ENCODE measurements around the gene CHST15. TPM values are rescaled to one million over a fixed set of nuclear protein-coding genes. Genes with fewer than 3 reads are reported as not detected.

The CHST15 gene
- total and polyA plus RNA-seq, 8 donors = 13.7 to 53.3 (median 17.1) TPM

DNA sequence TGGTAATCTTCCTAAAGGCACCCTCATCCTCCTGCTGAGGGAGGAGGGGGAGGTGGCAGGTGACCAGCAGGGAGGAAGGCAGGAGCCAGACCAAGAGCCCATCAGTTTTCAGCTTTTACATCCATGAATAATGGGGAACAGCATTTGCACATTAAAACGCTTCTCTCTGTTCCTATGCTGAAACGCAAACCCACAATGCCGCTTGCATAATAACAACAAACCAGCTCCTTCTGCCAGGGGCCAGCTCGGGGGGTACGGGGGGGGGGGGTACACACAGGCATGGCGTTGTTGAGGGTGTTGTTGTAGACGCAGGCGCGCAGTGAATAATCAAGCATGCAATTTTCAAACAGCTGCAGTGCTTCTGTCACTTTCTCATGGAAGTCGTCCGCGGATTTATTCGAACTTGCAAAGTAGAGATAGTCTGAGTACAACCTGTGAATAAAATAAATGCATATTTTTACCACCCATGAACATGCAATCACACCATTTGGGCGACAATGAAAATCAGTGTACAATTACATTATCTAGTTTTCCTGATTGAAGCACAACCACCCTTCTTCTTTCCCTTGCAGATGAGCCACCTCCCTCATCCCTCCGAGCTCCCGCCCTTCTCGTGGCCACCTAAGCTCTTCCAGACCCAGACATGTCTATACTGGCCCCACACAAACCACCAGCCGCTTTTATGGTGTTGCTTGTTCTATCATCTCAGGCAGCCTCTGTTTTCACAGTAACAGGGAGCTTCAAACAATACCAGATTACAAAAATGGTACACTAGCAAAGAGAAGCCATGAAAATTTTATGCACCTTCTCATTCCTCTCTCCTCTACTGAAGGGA lies 72.2 kb downstream of the CHST15 start:
- H3K9me3 ChIP-seq = no peaks in the 10 kb centered on the region
- no peaks in the 10 kb centered on the region for H3K27me3 ChIP-seq
- TF ChIP-seq, protein P1, sequence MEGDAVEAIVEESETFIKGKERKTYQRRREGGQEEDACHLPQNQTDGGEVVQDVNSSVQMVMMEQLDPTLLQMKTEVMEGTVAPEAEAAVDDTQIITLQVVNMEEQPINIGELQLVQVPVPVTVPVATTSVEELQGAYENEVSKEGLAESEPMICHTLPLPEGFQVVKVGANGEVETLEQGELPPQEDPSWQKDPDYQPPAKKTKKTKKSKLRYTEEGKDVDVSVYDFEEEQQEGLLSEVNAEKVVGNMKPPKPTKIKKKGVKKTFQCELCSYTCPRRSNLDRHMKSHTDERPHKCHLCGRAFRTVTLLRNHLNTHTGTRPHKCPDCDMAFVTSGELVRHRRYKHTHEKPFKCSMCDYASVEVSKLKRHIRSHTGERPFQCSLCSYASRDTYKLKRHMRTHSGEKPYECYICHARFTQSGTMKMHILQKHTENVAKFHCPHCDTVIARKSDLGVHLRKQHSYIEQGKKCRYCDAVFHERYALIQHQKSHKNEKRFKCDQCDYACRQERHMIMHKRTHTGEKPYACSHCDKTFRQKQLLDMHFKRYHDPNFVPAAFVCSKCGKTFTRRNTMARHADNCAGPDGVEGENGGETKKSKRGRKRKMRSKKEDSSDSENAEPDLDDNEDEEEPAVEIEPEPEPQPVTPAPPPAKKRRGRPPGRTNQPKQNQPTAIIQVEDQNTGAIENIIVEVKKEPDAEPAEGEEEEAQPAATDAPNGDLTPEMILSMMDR (IDR thresholded peaks at IDR 0.05) = no peak
- no peak for DNase-seq
- no peak for ATAC-seq
- intact Hi-C loops (cut with DNase I) = no loop called here
- H3K4me3 ChIP-seq = no peak overlapping the region
- peaks cover 0 to 51% of the 10 kb centered on the region in 2 donors for H3K36me3 ChIP-seq
- H3K4me1 ChIP-seq = peaks cover 4 to 13% of the 10 kb centered on the region in 2 donors
- no peak overlapping the region for H3K27ac ChIP-seq

DNA sequence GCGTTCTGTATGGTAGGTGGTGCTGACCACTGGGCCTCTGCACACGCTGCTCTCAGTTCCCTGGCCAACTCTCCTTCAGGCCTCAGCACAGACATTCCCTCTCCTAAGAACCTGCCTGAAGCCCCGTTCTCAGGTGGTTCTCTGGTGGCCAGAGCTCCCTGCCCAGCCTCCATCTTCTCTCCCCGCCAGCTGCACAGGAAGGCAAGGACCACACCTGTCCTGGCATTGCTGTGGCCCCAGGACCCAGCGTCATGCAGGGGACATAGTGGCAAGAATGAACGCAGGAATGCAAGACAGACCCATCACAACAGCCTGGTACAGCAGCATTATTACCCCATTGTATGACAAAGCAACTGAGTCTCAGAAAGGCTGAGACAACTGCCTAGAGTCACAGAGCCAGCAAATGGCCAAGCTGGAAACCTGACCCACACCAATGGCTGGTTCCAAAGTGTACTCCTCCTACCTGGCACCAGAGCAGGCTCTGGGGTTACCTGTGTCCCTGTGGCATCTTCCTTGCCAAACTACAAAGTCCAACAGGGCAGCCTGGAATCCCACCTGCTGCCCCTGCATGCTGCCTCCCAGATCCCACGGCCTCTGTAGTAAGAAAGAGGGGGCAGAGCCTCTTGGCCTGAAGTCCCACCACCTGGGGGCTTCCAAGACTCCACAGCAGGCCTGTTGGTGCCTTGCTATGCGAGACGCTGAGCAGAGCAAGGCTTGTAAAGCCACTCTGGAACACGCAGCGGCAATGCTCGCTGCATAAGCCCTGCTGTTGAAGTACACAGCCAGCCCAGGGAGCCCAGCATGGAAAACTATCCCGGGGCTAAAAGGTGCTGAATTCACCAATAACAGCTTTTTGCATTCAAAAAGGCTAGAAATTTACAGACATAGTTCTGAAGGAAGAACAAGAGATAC lies 73.3 kb downstream of the CHST15 start:
- TF ChIP-seq, protein P1 (IDR thresholded peaks at IDR 0.05) = no peak
- H3K9me3 ChIP-seq = no peaks in the 10 kb centered on the region
- H3K4me3 ChIP-seq = no peak overlapping the region
- ATAC-seq (no peak), DNase-seq (no peak)
- intact Hi-C loops (cut with DNase I) = no loop called here
- no peak overlapping the region for H3K27ac ChIP-seq
- peaks cover 0 to 62% of the 10 kb centered on the region in 2 donors for H3K36me3 ChIP-seq
- no peaks in the 10 kb centered on the region for H3K27me3 ChIP-seq
- peaks cover 0 to 11% of the 10 kb centered on the region in 2 donors for H3K4me1 ChIP-seq

DNA sequence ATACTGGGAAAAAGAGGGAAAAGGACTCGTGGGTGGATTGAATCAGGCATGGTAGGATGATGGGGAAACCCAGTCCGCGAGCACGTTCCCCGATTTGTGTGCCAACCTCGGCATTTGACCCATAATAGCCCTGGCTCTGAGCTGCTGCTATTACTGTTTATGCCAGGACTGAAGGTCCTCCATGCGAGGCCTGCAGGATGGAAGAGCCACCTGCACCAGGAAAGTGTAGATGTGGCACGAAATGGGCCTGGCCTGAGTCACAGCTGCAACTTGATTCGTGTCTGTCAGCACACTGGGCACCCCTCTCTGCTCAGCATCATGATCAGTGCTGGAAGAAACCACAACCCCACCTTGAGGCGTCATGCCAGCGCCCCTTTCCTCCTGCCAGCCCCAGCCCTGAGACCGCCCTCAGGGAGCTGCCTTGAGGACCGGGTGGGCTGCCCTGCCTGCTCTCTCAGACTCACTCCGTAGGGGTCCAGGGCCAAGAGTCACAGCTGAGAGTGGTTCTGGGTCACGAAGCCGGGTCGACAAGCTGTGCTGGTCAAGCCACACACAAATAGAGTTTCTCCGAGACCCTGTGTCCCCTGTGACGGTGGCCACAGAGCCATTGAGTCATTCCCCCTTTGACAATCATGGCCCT lies 74.4 kb downstream of the CHST15 start:
- intact Hi-C loops (cut with DNase I) = no loop called here
- Histone ChIP-seq H3K9me3 (no peaks in the 10 kb centered on the region), H3K36me3 (peaks cover 0 to 68% of the 10 kb centered on the region in 2 donors), H3K27me3 (no peaks in the 10 kb centered on the region), H3K4me1 (peaks cover 0 to 22% of the 10 kb centered on the region in 2 donors), H3K4me3 (no peak overlapping the region), H3K27ac (no peak overlapping the region)
- TF ChIP-seq, protein P1 (IDR thresholded peaks at IDR 0.05) = no peak
- ATAC-seq = no peak
- DNase-seq = no peak

DNA sequence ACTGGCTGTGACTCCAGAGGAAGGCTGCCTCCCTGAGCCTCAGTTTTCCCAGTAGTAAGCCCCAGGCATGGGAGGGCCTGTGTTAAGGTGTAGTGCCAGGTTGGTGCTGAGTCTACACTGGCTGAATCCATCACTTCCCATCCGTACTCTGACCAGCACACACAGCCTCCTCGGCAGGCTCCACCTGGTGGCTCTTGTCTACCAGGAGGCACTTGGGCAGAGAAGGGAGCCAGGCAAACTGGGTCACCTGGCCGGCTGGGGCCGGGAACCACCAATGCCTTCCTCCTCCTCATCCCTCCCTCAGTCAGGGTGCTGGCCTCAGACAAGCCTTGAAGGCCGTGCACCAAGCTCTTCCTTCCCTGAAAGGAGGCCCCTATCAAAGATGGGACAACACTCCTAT lies 75.7 kb downstream of the CHST15 start:
- no peak for ATAC-seq
- TF ChIP-seq, protein P1 (IDR thresholded peaks at IDR 0.05) = no peak
- H3K4me3 ChIP-seq = no peak overlapping the region
- peaks cover 0 to 80% of the 10 kb centered on the region in 2 donors for H3K36me3 ChIP-seq
- H3K4me1 ChIP-seq = peaks cover 0 to 25% of the 10 kb centered on the region in 2 donors
- no peak for DNase-seq
- no peaks in the 10 kb centered on the region for H3K27me3 ChIP-seq
- no peak overlapping the region for H3K27ac ChIP-seq
- H3K9me3 ChIP-seq = no peaks in the 10 kb centered on the region
- intact Hi-C loops (cut with DNase I) = no loop called here
